Measurements from ENCODE around the gene APOBEC3B. TPM values are rescaled to one million over a fixed set of nuclear protein-coding genes. Genes with fewer than 3 reads are reported as not detected.
A peak's percentile ranks its signal among the peaks of the same experiment; 100 is the strongest.

The APOBEC3B gene
- total and polyA plus RNA-seq, 9 of the 15 experiments (the other 6 are each of a cell fraction or from before 2014, with no cell fraction given), result 5.9 to 166 (median 43.2) TPM

DNA sequence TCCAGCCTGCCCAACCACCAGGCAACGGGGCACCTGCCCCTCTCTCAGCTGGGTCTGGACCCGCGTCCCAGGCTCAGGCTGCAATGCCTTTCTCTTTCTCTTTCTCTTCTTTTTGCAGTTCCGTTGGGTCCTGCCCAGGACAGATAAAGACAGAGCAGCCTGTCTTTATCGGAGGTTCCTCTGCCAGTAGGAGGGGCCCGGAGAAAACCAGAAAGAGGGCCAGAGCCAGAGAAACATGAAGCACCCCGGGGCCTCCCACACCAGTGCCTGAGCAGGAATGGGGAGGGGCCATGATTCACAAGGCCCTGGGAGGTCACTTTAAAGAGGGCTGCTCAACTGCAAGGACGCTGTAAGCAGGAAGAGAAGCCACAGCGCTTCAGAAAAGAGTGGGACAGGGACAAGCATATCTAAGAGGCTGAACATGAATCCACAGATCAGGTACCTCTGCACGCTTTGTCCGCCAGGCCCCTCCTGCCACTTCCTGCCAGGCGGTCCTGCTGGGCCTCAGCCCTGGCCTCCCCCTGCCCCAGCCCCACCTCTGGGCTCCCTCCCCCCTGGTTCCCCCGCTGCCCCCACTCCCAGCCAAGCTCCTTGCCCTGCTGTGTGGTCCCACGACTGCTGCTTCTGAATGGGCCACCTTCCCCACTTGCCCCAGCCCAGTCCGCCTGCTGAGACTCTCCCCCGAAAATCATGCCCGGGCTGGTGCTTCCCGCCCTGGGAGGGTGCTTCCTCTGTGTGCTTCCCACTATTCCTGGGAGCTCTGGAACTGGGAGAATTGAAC lies 32.0 kb downstream of the APOBEC3B start, which contains the start of gene APOBEC3C (continued):
- peak; percentile 81 for TF ChIP-seq POLR2A (conservative IDR thresholded peaks at IDR 0.05)
- no peak for TF ChIP-seq HMG20A (CRISPR knock-in tag; conservative IDR thresholded peaks at IDR 0.05)
- TF ChIP-seq HNRNPLL (IDR thresholded peaks at IDR 0.05; ENCODE audit: low read depth, low read length, poor library complexity, severe bottlenecking), result no peak
- TF ChIP-seq ZNF197 (CRISPR knock-in tag; IDR thresholded peaks at IDR 0.05; ENCODE audit: low read depth), result no peak
- 0 out of 2 replicates have a peak, but pooled peaks have one; percentile 20 for TF ChIP-seq CREB1 (IDR thresholded peaks at IDR 0.05)
- no peak for TF ChIP-seq CREB1 (CRISPR knock-in tag; IDR thresholded peaks at IDR 0.05)
- TF ChIP-seq TAF1 (IDR thresholded peaks at IDR 0.05; ENCODE audit: control insufficient read depth, extremely low read depth, insufficient read depth, low read length, severe bottlenecking), result peak; percentile 89
- TF ChIP-seq, protein P1, sequence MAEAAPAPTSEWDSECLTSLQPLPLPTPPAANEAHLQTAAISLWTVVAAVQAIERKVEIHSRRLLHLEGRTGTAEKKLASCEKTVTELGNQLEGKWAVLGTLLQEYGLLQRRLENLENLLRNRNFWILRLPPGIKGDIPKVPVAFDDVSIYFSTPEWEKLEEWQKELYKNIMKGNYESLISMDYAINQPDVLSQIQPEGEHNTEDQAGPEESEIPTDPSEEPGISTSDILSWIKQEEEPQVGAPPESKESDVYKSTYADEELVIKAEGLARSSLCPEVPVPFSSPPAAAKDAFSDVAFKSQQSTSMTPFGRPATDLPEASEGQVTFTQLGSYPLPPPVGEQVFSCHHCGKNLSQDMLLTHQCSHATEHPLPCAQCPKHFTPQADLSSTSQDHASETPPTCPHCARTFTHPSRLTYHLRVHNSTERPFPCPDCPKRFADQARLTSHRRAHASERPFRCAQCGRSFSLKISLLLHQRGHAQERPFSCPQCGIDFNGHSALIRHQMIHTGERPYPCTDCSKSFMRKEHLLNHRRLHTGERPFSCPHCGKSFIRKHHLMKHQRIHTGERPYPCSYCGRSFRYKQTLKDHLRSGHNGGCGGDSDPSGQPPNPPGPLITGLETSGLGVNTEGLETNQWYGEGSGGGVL (CRISPR knock-in tag; IDR thresholded peaks at IDR 0.05), result no peak
- TF ChIP-seq RBM25 (IDR thresholded peaks at IDR 0.05; ENCODE audit: low read depth, low read length, severe bottlenecking), result no peak
- no peak for TF ChIP-seq CHD4 (IDR thresholded peaks at IDR 0.05; ENCODE audit: insufficient read depth, insufficient replicate concordance, low read depth, low read length, poor library complexity, severe bottlenecking)
- TF ChIP-seq PTTG1 (tag; IDR thresholded peaks at IDR 0.05; ENCODE audit: low read depth), result no peak
- TF ChIP-seq DNMT1 (IDR thresholded peaks at IDR 0.05), result no peak
- peak; percentile 63 for TF ChIP-seq DPF2 (IDR thresholded peaks at IDR 0.05)
- TF ChIP-seq, protein P2, sequence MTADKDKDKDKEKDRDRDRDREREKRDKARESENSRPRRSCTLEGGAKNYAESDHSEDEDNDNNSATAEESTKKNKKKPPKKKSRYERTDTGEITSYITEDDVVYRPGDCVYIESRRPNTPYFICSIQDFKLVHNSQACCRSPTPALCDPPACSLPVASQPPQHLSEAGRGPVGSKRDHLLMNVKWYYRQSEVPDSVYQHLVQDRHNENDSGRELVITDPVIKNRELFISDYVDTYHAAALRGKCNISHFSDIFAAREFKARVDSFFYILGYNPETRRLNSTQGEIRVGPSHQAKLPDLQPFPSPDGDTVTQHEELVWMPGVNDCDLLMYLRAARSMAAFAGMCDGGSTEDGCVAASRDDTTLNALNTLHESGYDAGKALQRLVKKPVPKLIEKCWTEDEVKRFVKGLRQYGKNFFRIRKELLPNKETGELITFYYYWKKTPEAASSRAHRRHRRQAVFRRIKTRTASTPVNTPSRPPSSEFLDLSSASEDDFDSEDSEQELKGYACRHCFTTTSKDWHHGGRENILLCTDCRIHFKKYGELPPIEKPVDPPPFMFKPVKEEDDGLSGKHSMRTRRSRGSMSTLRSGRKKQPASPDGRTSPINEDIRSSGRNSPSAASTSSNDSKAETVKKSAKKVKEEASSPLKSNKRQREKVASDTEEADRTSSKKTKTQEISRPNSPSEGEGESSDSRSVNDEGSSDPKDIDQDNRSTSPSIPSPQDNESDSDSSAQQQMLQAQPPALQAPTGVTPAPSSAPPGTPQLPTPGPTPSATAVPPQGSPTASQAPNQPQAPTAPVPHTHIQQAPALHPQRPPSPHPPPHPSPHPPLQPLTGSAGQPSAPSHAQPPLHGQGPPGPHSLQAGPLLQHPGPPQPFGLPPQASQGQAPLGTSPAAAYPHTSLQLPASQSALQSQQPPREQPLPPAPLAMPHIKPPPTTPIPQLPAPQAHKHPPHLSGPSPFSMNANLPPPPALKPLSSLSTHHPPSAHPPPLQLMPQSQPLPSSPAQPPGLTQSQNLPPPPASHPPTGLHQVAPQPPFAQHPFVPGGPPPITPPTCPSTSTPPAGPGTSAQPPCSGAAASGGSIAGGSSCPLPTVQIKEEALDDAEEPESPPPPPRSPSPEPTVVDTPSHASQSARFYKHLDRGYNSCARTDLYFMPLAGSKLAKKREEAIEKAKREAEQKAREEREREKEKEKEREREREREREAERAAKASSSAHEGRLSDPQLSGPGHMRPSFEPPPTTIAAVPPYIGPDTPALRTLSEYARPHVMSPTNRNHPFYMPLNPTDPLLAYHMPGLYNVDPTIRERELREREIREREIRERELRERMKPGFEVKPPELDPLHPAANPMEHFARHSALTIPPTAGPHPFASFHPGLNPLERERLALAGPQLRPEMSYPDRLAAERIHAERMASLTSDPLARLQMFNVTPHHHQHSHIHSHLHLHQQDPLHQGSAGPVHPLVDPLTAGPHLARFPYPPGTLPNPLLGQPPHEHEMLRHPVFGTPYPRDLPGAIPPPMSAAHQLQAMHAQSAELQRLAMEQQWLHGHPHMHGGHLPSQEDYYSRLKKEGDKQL (CRISPR knock-in tag; IDR thresholded peaks at IDR 0.05; ENCODE audit: borderline replicate concordance), result no peak
- TF ChIP-seq ZC3H8 (IDR thresholded peaks at IDR 0.05), result no peak
- no peak for TF ChIP-seq POLR3A (IDR thresholded peaks at IDR 0.05; ENCODE audit: borderline replicate concordance, extremely low read depth, insufficient read depth, insufficient read length)
- TF ChIP-seq NONO (IDR thresholded peaks at IDR 0.05; ENCODE audit: low read depth in 2 of 2, low read length in 1 of 2), result 0 out of 4 replicates have a peak, but pooled peaks of 1 of the 2 experiments have one; percentile 25
- TF ChIP-seq TCF7 (IDR thresholded peaks at IDR 0.05; ENCODE audit: borderline replicate concordance), result no peak
- no peak for TF ChIP-seq KAT8 (IDR thresholded peaks at IDR 0.05; ENCODE audit: low read depth)

All from K562 (cell line).